Activated CD4-positive, alpha-beta memory T cell treated with anti-CD3 and anti-CD28 coated beads for 36 hours (primary cell): ENCODE results near the gene AATF. TPM values are rescaled to one million over a fixed set of nuclear protein-coding genes. Genes with fewer than 3 reads are reported as not detected.

Experiments used
- CTCF ChIA-PET: fragments of 350-600 bp; sonication (Branson Sonifier 250); formaldehyde crosslinking; loops from one replicate; lab custom pipeline; 2021; ENCODE audit warnings: antibody characterized with exemption, inconsistent platforms; lab: Charles Lee
- POLR2A ChIA-PET: fragments of 350-600 bp; sonication (Branson Sonifier 250); formaldehyde crosslinking; loops from one replicate; lab custom pipeline; 2021; ENCODE audit warnings: antibody characterized with exemption; lab: Charles Lee
- DNase-seq: peaks from one replicate; pipeline ENCODE4 v3.0.0-alpha.2; 2020
- H3K27ac Mint-ChIP-seq: one replicate; pipeline ENCODE4 v1.8.0; 2021; ENCODE audit warnings: mixed read lengths
- H3K27me3 Mint-ChIP-seq: one replicate; pipeline ENCODE4 v1.8.0; 2021; ENCODE audit warnings: mixed read lengths
- H3K36me3 Mint-ChIP-seq: one replicate; pipeline ENCODE4 v1.8.0; 2021; ENCODE audit warnings: mixed read lengths
- H3K4me1 Mint-ChIP-seq: one replicate; pipeline ENCODE4 v1.8.0; 2021; ENCODE audit warnings: low read depth, mixed read lengths
- H3K4me3 Mint-ChIP-seq: one replicate; pipeline ENCODE4 v1.8.0; 2021; ENCODE audit warnings: mild to moderate bottlenecking, mixed read lengths
- H3K9me3 Mint-ChIP-seq: one replicate; pipeline ENCODE4 v1.8.0; 2021; ENCODE audit warnings: mixed read lengths
- intact Hi-C: fragments of 100-400 bp; cut with micrococcal nuclease; formaldehyde crosslinking; loops from one replicate; pipeline ENCODE4 v1.15.1; 2023
- total RNA-seq, 2 experiments: library from RNA; stranded (reverse); gene quantifications; one replicate each; pipeline ENCODE4 v1.2.3, GENCODE V29; 2021

AATF gene
- total RNA-seq, 2 experiments from 2014 or later: 85.6 to 89.1 TPM

DNA sequence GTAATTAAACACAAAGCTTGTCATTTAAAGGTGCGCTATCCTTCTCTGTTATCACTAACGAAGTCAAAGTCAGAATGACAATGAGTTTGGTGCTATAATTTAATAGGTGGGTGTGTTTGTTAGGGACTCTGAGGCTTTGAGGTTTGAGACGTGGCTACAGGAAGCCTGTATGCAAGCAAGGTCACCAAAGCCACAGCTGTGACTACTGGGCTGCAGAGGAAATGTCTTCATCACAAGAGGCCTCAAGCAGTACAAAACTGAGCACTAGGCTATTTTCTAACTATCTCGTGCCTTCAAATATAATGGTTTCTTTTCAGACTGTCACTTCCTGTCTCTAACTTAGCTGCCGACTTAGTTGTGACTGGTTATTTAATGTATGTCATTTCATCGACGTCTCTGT, 141.2 kb downstream of the AATF start:
- Mint-ChIP-seq H3K27ac (peak overlapping the region; percentile 76), H3K27me3 (no peaks in the 10 kb centered on the region), H3K4me1 (peaks cover 40% of the 10 kb centered on the region), H3K9me3 (no peaks in the 10 kb centered on the region), H3K36me3 (peaks cover 37% of the 10 kb centered on the region), H3K4me3 (no peak overlapping the region)
- intact Hi-C loops: no loop called here
- POLR2A ChIA-PET: no interaction called here
- peak; percentile 73 for DNase-seq
- CTCF ChIA-PET: interaction anchor here (0.8 to 1.3 kb wide), 3 partner anchors 12 to 150 kb away, joined by 3 to 4 read pairs (median 3); no protein-coding TSS in a partner anchor

DNA sequence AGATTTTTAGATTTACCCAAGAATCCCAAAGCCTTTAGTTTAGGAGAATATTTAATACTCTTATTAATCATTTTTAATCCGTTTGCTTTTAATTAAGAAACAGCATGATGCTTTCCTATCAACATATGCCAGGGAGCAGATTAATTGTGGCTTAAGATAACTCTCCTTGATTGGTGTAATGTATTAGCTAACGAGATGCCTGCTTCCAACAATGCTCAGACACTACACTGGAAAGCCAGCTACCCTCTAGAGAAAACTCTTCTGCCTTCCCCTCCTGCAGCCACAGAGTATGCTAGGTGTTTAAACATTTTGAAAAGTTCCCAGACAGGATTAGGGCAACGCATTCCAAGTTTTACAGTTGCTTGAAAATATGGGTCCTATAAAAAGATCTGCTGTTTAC, 142.2 kb downstream of the AATF start:
- H3K27ac Mint-ChIP-seq: peak overlapping the region; percentile 76
- ChIA-PET POLR2A (no interaction called here), CTCF (no interaction called here)
- H3K9me3 Mint-ChIP-seq: no peaks in the 10 kb centered on the region
- peaks cover 34% of the 10 kb centered on the region for H3K36me3 Mint-ChIP-seq
- H3K4me1 Mint-ChIP-seq: peaks cover 40% of the 10 kb centered on the region
- DNase-seq: no peak
- no peak overlapping the region for H3K4me3 Mint-ChIP-seq
- H3K27me3 Mint-ChIP-seq: no peaks in the 10 kb centered on the region
- intact Hi-C loops: no loop called here

DNA sequence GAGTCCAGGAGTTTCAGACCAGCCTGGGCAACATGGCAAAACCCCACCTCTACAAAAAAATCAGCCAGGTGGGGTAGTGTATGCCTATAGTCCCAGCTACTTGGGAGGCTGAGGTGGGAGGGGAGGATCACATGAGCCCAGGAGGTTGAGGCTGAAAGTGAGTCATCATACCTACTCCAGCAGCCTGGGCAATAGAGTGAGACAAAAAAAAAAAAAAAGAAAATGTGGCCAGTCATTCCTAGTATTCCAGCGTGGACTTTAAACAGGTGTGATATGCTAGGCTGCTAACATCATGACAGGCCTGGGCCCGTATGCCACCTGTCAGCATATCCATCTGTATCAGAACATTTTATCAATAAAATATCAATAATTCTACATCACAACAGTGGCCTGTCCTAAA, 143.3 kb downstream of the AATF start:
- H3K9me3 Mint-ChIP-seq: no peaks in the 10 kb centered on the region
- no peak overlapping the region for H3K27ac Mint-ChIP-seq
- H3K4me1 Mint-ChIP-seq: peaks cover 40% of the 10 kb centered on the region
- POLR2A ChIA-PET: no interaction called here
- H3K27me3 Mint-ChIP-seq: no peaks in the 10 kb centered on the region
- intact Hi-C loops: no loop called here
- peak; percentile 24 for DNase-seq
- peaks cover 36% of the 10 kb centered on the region for H3K36me3 Mint-ChIP-seq
- H3K4me3 Mint-ChIP-seq: no peak overlapping the region
- CTCF ChIA-PET: no interaction called here

DNA sequence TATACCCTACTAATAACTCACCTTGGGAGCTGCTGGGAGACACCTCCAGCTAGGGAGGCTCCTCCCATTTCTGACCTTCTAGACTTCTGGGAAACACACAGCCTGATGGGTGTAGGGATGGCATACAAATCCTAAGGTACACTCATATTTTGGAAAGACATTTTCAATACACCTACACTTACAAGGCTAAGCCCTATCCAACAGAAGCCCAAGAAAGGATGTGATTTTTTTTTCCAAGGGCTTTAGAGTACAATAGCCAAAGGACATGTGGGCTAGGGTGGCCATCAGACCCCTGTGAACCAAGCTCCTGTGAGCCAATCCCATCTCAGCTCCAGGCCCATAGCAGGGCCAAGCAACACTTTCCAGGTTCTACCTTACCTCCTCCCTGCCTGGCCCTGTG, 143.9 kb downstream of the AATF start:
- peaks cover 39% of the 10 kb centered on the region for H3K4me1 Mint-ChIP-seq
- H3K27me3 Mint-ChIP-seq: no peaks in the 10 kb centered on the region
- no peak overlapping the region for H3K27ac Mint-ChIP-seq
- no peak for DNase-seq
- no peak overlapping the region for H3K4me3 Mint-ChIP-seq
- peaks cover 36% of the 10 kb centered on the region for H3K36me3 Mint-ChIP-seq
- POLR2A ChIA-PET: no interaction called here
- intact Hi-C loops: no loop called here
- H3K9me3 Mint-ChIP-seq: no peaks in the 10 kb centered on the region
- CTCF ChIA-PET: no interaction called here

DNA sequence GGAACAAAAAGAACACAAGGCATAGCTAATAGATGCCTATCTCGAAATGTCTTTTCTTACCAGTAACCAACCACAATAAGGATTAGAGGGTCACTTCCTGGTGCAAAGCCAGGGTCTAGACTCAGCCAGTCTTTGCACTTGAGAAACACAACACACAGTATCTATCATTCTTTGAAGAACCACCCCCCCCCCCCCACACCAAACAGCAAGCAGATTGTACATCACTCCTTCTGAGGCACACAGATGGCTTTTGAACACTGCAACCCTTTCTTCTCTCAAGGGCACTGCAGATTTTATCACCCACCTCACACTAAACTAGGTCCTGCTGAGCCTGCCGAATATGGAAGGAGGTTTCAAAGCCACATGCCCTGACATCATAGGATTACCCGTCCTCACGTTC, 145.6 kb downstream of the AATF start:
- ChIA-PET POLR2A (no interaction called here), CTCF (interaction anchor here (1.7 kb wide), 1 partner anchor 492 kb away, joined by 3 read pairs; no protein-coding TSS in a partner anchor)
- intact Hi-C loops: no loop called here
- Mint-ChIP-seq H3K36me3 (peaks cover 31% of the 10 kb centered on the region), H3K27me3 (no peaks in the 10 kb centered on the region), H3K4me1 (peaks cover 23% of the 10 kb centered on the region), H3K9me3 (no peaks in the 10 kb centered on the region), H3K4me3 (no peak overlapping the region), H3K27ac (no peak overlapping the region)
- DNase-seq: no peak

DNA sequence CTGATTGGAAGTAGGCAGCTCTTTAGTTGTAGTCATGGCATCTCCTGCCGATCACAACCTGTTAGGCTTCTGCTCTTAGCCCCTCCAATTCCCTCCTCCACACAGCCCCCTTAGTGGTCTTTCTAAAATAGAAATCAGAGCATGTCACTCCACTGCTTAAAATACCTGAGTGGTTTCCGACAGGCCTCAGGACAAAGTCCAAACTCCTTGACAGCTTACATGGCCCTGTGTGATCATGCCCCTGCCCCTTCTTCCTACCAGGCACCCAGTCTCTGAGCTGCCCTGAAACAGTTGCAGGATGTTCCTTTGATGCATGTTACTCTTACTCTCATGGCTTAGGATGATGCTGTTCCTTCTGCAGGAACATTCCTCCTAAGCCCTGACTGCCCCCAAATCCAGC, 147.3 kb downstream of the AATF start:
- no peaks in the 10 kb centered on the region for H3K27me3 Mint-ChIP-seq
- CTCF ChIA-PET: no interaction called here
- H3K36me3 Mint-ChIP-seq: peaks cover 37% of the 10 kb centered on the region
- H3K4me1 Mint-ChIP-seq: peaks cover 6% of the 10 kb centered on the region
- POLR2A ChIA-PET: no interaction called here
- no peak overlapping the region for H3K27ac Mint-ChIP-seq
- no peak overlapping the region for H3K4me3 Mint-ChIP-seq
- no peaks in the 10 kb centered on the region for H3K9me3 Mint-ChIP-seq
- intact Hi-C loops: no loop called here
- DNase-seq: no peak

DNA sequence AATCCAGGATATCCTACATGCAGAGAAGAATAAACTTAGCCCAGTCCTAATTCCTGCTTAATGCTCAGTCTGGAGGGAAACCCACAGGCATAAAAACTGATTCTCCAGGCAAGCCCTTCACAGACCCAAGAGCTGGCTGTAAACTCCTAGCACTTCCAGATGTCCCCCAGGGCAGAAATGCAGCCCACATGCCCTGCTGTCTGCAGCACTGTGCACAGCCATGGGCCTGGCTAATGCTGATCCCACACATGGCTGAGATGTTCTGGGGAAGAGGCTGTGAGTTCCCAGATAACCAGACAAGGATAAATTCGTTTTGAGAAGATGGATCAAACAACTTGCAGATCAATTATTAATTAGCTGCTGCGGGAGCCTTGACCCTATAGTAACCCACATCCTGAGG, 148.4 kb downstream of the AATF start:
- intact Hi-C loops: no loop called here
- Mint-ChIP-seq H3K4me1 (peaks cover 3% of the 10 kb centered on the region), H3K9me3 (no peaks in the 10 kb centered on the region), H3K27ac (no peak overlapping the region), H3K27me3 (no peaks in the 10 kb centered on the region), H3K36me3 (peaks cover 42% of the 10 kb centered on the region), H3K4me3 (no peak overlapping the region)
- CTCF ChIA-PET: no interaction called here
- POLR2A ChIA-PET: no interaction called here
- no peak for DNase-seq

DNA sequence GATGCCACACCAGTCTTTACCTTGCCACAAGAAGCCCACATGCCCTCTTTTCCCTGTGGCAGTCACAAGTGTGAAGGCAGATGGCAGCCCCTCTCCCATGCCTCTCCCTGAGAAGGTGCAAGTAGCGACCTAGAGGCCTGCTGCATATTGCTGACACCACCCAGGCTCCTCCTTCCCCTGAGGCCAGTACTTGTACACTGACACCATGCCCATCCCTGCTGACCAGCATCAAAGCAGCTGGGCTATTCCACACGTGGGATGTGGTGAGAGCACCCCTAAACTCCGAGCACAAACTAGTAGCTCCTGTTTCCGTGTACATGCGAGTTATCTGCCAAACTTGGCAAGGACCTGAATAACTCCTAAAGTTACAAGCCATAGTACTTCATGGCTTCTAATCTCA, 149.4 kb downstream of the AATF start:
- H3K27me3 Mint-ChIP-seq: no peaks in the 10 kb centered on the region
- ChIA-PET POLR2A (no interaction called here), CTCF (no interaction called here)
- H3K4me1 Mint-ChIP-seq: no peaks in the 10 kb centered on the region
- H3K27ac Mint-ChIP-seq: no peak overlapping the region
- intact Hi-C loops: no loop called here
- DNase-seq: no peak
- H3K36me3 Mint-ChIP-seq: peaks cover 44% of the 10 kb centered on the region
- no peak overlapping the region for H3K4me3 Mint-ChIP-seq
- no peaks in the 10 kb centered on the region for H3K9me3 Mint-ChIP-seq

DNA sequence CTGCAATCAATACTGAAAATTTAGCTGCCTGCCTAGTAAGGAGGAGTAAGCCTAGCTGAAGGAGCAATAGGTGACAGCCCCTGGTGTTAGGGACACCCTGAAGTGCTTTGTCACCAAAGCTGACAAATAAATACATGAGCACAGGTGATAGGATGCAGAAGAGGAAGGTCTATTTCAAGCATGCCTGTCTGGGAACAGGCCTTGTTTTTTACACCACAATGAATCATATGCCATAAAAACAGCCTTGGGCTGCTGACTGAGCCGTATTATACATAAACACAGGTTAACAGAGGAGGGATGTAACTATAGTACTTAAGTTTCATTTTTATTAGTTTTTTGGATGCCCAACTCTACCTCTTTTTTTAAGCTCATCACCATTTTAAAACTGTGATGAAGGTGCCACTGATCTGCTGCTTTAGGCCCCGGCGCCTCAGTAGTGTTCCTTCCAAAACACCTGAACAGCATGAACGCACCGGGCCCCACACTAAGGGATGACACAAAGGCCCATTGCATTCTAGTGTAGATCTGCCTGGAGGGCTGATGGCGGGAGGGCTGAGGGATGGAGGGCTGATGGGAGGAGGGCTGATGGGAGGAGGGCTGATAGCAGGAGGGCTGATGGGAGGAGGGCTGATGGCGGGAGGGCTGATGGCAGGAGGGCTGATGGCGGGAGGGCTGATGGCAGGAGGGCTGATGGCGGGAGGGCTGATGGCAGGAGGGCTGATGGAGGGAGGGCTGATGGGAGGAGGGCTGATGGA, 150.3 kb downstream of the AATF start:
- DNase-seq: no peak
- POLR2A ChIA-PET: no interaction called here
- intact Hi-C loops: no loop called here
- no peaks in the 10 kb centered on the region for H3K27me3 Mint-ChIP-seq
- CTCF ChIA-PET: no interaction called here
- H3K9me3 Mint-ChIP-seq: no peaks in the 10 kb centered on the region
- H3K36me3 Mint-ChIP-seq: peaks cover 46% of the 10 kb centered on the region
- H3K4me1 Mint-ChIP-seq: no peaks in the 10 kb centered on the region
- no peak overlapping the region for H3K27ac Mint-ChIP-seq
- H3K4me3 Mint-ChIP-seq: no peak overlapping the region

DNA sequence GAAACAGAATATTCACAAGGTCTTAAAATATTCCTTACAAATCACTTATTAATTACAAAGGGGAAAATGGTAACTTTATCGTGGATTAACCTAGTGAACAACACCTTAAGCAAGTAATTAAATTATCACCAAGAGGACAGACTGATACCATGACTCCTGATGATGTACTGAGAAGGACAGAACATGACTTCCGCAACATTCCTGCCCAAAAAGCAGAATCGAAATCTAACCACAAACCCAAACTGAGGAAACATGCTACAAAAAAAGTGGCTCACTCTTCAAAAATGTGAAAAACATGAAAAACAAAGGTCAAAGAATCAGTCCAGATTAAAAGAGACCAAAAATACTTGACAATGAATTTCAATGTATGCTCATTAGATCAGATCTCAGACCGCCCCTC, 151.5 kb downstream of the AATF start:
- CTCF ChIA-PET: no interaction called here

DNA sequence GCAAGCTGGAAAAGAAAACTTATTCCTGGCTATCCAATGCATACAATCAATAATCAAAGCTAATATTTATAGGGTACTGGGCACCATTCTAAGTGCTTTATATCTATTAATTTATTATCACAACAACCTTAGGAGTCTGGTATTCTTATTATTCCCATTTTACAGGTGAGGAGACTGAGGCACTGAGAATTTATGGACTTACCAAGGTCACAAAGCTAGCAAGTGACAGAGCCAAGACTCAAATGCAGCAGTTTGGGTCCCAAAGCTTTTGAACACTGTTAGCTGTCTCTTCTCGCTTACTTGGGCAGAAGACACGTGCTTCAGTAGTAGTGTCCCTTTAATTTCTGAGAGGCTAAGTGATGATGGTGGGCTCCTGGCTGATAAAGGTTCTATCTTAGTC, 152.6 kb downstream of the AATF start:
- no peaks in the 10 kb centered on the region for H3K27me3 Mint-ChIP-seq
- H3K36me3 Mint-ChIP-seq: peaks cover 37% of the 10 kb centered on the region
- intact Hi-C loops: no loop called here
- ChIA-PET POLR2A (no interaction called here), CTCF (no interaction called here)
- H3K4me3 Mint-ChIP-seq: no peak overlapping the region
- H3K4me1 Mint-ChIP-seq: no peaks in the 10 kb centered on the region
- DNase-seq: no peak
- no peak overlapping the region for H3K27ac Mint-ChIP-seq
- H3K9me3 Mint-ChIP-seq: no peaks in the 10 kb centered on the region

More for the DNA sequence above, 151.5 kb downstream of the AATF start:
- Mint-ChIP-seq H3K27me3 (no peaks in the 10 kb centered on the region), H3K9me3 (no peaks in the 10 kb centered on the region), H3K36me3 (peaks cover 43% of the 10 kb centered on the region), H3K4me1 (no peaks in the 10 kb centered on the region), H3K4me3 (no peak overlapping the region), H3K27ac (no peak overlapping the region)
- intact Hi-C loops: no loop called here
- no peak for DNase-seq
- POLR2A ChIA-PET: no interaction called here

DNA sequence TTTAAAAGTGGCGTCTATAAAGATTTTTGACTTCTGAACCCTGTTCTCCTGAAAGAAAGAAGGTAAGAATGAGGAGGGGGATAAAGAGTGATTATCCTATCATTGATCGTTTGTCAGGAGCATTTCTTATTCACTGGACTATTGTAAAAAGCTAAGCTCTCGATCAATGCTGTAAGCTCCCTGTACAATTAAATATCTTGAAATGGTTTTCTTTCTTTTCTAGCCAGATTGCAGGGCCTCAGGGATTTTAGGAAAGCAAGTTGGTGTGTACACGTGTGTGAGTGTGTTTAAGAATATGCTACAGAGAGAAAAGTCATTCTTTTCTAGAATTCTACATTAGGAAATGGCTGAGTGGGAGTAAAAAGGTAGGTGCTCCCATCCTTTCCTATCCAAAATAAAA, 154.5 kb downstream of the AATF start:
- no peaks in the 10 kb centered on the region for H3K4me1 Mint-ChIP-seq
- no peaks in the 10 kb centered on the region for H3K9me3 Mint-ChIP-seq
- ChIA-PET CTCF (no interaction called here), POLR2A (no interaction called here)
- H3K4me3 Mint-ChIP-seq: no peak overlapping the region
- intact Hi-C loops: no loop called here
- no peak overlapping the region for H3K27ac Mint-ChIP-seq
- peaks cover 19% of the 10 kb centered on the region for H3K36me3 Mint-ChIP-seq
- no peaks in the 10 kb centered on the region for H3K27me3 Mint-ChIP-seq
- no peak for DNase-seq

DNA sequence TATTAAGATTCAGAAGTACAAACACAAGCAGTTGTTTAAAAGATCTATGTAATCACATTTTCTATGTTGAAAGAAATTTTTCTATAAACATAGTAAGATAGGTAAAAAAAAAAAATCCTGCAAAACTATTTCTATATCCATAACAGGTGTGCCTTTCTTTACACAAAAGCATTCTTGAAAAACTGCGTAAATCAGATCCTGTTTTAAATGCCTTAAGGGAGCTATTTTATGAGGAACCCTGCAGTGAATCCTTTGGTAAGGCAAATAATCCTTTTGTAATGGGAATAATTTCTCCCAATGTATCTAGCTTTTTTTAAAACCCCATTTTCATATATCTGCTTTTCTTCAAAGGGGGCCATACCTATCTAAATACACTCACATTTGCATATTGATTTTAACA, 157.3 kb downstream of the AATF start:
- H3K36me3 Mint-ChIP-seq: peaks cover 23% of the 10 kb centered on the region
- no peaks in the 10 kb centered on the region for H3K4me1 Mint-ChIP-seq
- no peak overlapping the region for H3K27ac Mint-ChIP-seq
- intact Hi-C loops: no loop called here
- POLR2A ChIA-PET: no interaction called here
- no peaks in the 10 kb centered on the region for H3K27me3 Mint-ChIP-seq
- DNase-seq: no peak
- no peak overlapping the region for H3K4me3 Mint-ChIP-seq
- H3K9me3 Mint-ChIP-seq: no peaks in the 10 kb centered on the region
- CTCF ChIA-PET: no interaction called here
